ENCODE measurements around the gene FOXS1.

FOXS1 gene

DNA sequence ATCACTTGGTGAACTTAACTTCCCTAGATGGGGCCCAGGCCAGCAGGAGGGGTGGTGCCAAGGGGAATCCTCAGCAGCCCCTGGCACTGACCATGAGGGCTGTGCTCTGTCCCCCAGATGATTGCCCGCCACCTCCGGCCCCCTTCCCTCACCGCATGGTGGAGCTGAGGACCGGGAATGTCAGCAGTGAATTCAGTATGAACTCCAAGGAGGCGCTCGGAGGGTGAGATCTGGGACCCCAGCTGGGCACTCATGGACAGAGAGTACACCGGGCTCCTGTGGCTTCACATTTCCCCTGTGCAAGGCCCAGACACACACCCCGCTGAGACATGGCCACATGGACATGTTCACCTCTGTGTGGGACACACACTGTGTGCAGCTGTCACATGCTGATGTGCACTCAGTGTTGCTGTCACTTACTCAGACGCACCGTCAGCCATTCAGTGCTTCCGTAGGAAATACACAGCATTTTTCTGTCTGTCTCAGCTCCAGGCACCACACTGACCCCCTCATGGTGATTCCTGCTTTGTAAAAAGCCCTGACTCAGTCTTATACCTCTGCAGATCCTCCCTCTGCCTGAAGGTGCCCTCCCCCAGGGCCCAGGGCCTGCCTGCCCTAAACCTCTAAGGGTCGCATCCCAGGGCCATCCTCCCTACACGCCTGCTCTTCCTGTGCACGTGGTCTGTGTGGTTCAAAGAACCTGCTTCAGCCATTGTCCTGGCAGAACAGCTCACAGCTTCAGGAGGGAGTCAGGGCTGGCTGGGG, 21.9 kb downstream of the FOXS1 start:
- no peak overlapping the region for H3K4me3 ChIP-seq (ENCODE audit: low read depth, low read length)
- TF ChIP-seq, protein P1, sequence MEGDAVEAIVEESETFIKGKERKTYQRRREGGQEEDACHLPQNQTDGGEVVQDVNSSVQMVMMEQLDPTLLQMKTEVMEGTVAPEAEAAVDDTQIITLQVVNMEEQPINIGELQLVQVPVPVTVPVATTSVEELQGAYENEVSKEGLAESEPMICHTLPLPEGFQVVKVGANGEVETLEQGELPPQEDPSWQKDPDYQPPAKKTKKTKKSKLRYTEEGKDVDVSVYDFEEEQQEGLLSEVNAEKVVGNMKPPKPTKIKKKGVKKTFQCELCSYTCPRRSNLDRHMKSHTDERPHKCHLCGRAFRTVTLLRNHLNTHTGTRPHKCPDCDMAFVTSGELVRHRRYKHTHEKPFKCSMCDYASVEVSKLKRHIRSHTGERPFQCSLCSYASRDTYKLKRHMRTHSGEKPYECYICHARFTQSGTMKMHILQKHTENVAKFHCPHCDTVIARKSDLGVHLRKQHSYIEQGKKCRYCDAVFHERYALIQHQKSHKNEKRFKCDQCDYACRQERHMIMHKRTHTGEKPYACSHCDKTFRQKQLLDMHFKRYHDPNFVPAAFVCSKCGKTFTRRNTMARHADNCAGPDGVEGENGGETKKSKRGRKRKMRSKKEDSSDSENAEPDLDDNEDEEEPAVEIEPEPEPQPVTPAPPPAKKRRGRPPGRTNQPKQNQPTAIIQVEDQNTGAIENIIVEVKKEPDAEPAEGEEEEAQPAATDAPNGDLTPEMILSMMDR (IDR thresholded peaks at IDR 0.05; ENCODE audit: low read depth, low read length, missing control alignments) = no peak
- no peak for DNase-seq (ENCODE audit: low read depth)

DNA sequence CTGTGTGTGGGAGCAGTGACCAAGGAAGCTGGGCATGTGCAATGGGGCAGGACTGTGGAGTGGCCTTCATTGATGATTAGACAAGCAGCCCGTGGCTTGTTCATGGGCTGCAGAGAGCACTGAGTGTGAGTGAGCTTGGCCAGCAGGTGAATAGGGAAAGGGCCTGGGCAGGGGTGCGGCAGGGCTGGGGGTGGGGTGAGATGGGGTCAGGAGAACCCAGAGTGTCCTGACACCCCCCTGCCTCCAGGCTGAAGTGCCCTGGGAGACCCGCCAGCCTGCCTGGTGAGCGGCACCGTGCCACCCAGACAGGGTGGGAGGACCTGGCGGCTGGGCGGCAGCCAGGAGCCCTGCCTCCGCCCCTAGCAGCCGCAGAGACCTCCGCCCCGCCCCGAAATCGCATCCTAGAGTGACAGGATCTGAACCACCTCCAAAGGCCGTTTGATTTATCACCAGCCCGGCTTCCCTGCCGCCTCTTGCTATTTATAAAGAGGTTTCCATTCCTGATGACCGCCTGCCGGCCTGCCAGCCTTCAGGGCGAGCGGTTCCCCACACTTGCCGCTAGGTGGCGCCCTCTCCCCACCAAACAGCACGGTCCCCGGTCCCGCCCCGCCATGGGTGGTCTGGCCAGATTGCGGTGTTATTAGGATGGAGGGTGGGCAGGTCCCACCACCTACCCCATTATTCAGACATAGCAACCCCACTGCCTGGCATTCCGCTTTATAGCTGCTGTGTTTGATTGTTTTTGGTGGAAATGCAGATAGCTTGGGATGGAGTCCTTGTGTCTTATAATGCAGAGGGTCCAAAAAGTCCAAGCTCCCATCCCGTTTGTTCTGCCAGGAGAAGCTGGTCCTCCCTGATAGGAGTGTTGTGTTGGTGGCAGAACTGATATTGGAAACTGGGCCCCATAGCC, 22.7 kb downstream of the FOXS1 start:
- DNase-seq (ENCODE audit: low read depth) = no peak
- no peak overlapping the region for H3K4me3 ChIP-seq (ENCODE audit: low read depth, low read length)
- TF ChIP-seq, protein P1 (IDR thresholded peaks at IDR 0.05; ENCODE audit: low read depth, low read length, missing control alignments) = peak; percentile 92

DNA sequence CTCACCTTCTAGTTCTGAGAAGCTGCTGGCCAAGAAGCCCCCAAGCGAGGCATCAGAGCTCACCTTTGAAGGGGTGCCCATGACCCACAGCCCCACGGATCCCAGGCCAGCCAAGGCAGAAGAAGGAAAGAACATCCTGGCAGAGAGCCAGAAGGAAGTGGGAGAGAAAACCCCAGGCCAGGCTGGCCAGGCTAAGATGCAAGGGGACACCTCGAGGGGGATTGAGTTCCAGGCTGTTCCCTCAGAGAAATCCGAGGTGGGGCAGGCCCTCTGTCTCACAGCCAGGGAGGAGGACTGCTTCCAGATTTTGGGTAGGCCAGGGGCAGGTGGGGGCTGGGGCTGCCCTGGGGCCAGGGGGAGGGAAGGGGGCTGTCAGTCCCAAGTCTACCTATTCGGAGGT, 24.0 kb downstream of the FOXS1 start:
- no peak for DNase-seq (ENCODE audit: low read depth)
- H3K4me3 ChIP-seq (ENCODE audit: low read depth, low read length) = no peak overlapping the region
- TF ChIP-seq, protein P1 (IDR thresholded peaks at IDR 0.05; ENCODE audit: low read depth, low read length, missing control alignments) = no peak

GRCh38 chr20:31820228-31820627, 25.2 kb downstream of the FOXS1 start:
- TF ChIP-seq, protein P1 (IDR thresholded peaks at IDR 0.05; ENCODE audit: low read depth, low read length, missing control alignments) = no peak

DNA sequence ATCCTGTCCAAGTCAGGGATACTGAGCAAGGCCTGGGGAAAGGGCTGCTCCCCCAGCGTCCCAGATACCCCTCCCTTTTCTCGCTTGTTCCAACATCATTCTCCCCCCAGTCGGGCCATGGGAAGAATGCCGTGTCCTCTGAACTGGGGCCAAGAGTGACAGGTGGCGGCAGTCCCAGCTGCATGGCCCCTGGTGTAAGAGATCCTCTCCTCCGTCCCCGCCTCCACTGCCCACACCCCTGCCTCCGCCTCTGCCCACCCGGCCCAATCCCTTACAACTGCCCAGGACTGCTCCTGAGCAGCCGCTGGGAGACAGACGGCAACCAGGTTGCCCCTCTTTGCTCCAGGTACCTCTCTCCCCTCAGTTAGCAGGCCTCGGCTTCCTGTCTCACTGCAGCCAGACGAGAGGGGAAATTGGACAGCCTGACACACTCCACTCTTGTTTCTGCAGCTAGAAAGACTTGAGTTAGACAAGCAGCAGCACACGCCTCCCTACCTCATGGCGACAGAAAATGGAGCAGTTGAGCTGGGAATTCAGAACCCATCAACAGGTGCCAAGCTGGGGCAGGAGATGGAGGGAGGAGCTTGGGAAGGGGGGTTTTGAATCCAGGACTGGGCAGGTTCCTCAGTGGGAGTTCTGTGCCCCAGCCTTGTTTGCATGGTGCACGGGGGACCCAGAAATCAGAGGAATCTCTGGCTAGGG, 26.2 kb downstream of the FOXS1 start, which contains the start of gene MYLK2:
TSS of gene MYLK2 (plus strand) at position 274 of the 702 bp plus-strand sequence. CDS start at position 499, 225 bp downstream.
- no peak within 1 kb of the TSS for H3K4me3 ChIP-seq (ENCODE audit: low read depth, low read length)
- TF ChIP-seq, protein P1 (IDR thresholded peaks at IDR 0.05; ENCODE audit: low read depth, low read length, missing control alignments) = no peak
- no peak for DNase-seq (ENCODE audit: low read depth)

More at GRCh38 chr20:31820228-31820627, 25.2 kb downstream of the FOXS1 start:
- DNase-seq (ENCODE audit: low read depth) = no peak
- no peak overlapping the region for H3K4me3 ChIP-seq (ENCODE audit: low read depth, low read length)

DNA sequence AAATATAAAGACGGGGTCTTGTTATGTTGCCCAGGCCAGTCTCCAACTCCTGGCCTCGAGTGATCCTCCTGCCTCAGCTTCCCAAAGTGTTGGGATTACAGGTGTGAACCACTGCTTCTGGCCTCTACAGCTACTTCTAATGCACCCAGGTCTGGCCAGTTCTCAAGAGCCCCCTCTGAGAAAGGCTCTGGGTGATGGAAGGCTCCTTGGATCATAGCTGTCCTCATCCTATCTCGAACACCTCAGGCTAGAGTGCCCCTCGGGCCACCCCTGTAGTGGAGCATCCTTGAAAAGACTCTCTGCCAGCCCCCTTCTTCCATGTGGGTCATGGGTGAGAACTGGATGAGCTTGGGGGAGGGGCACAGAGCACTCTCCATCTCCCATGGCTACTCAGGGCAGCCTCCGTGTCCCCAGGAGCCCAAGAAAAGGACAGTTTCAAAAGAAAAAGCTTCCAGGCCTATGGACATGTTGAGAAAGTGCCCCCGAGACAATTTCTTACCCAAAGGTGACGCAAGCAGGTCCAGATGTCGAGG, 27.0 kb downstream of the FOXS1 start:
- TF ChIP-seq, protein P1 (IDR thresholded peaks at IDR 0.05; ENCODE audit: low read depth, low read length, missing control alignments) = no peak
- no peak overlapping the region for H3K4me3 ChIP-seq (ENCODE audit: low read depth, low read length)
- no peak for DNase-seq (ENCODE audit: low read depth)

Measured in GM12864 (cell line).